Measurements from ENCODE around the gene TMEM222. TPM values are rescaled to one million over a fixed set of nuclear protein-coding genes. Genes with fewer than 3 reads are reported as not detected.

Gene TMEM222
- total RNA-seq, 1 experiment from 2014 or later = 38.3 TPM

GRCh38 chr1:27365372-27366112 lies 43.6 kb downstream of the TMEM222 start:
- POLR2A ChIA-PET = interaction anchor here (0.6 to 4.1 kb wide), 26 partner anchors 11 to 465 kb away, joined by 3 to 78 read pairs (median 4); partner anchors contain the start of genes AHDC1, CD164L2, FAM76A and GPR3
- intact Hi-C loops (cut with micrococcal nuclease) = loop anchor here (1.0 to 2.0 kb wide), 2 partner anchors 22 to 23 kb away; no protein-coding TSS in a partner anchor
- no TSS peak for BruUV-seq (replicated peaks)

GRCh38 chr1:27366113-27366410 lies 44.1 kb downstream of the TMEM222 start:
- DNase-seq (ENCODE audit: unreplicated experiment) = no peak
- peaks cover 12% of the 10 kb centered on the region for H3K4me1 Mint-ChIP-seq (ENCODE audit: insufficient read depth, unreplicated experiment)
- peaks cover 19% of the 10 kb centered on the region for H3K36me3 Mint-ChIP-seq (ENCODE audit: insufficient read depth, unreplicated experiment)
- no peaks in the 10 kb centered on the region for H3K27me3 Mint-ChIP-seq (ENCODE audit: insufficient read depth, unreplicated experiment)
- no peaks in the 10 kb centered on the region for H3K9me3 Mint-ChIP-seq (ENCODE audit: unreplicated experiment)
- no TSS peak for BruUV-seq (replicated peaks)
- H3K4me3 Mint-ChIP-seq (ENCODE audit: unreplicated experiment) = peak overlapping the region; percentile 85
- POLR2A ChIA-PET = interaction anchor here (0.6 to 4.1 kb wide), 21 partner anchors 12 to 372 kb away, joined by 3 to 78 read pairs (median 5); partner anchors contain the start of genes AHDC1, CD164L2, FAM76A and SLC9A1
- intact Hi-C loops (cut with micrococcal nuclease) = loop anchor here (1.0 to 2.0 kb wide), 2 partner anchors 23 kb away; no protein-coding TSS in a partner anchor
- TF ChIP-seq, protein P1, sequence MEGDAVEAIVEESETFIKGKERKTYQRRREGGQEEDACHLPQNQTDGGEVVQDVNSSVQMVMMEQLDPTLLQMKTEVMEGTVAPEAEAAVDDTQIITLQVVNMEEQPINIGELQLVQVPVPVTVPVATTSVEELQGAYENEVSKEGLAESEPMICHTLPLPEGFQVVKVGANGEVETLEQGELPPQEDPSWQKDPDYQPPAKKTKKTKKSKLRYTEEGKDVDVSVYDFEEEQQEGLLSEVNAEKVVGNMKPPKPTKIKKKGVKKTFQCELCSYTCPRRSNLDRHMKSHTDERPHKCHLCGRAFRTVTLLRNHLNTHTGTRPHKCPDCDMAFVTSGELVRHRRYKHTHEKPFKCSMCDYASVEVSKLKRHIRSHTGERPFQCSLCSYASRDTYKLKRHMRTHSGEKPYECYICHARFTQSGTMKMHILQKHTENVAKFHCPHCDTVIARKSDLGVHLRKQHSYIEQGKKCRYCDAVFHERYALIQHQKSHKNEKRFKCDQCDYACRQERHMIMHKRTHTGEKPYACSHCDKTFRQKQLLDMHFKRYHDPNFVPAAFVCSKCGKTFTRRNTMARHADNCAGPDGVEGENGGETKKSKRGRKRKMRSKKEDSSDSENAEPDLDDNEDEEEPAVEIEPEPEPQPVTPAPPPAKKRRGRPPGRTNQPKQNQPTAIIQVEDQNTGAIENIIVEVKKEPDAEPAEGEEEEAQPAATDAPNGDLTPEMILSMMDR (IDR thresholded peaks at IDR 0.05; ENCODE audit: unreplicated experiment) = no peak
- CTCF ChIA-PET = interaction anchor here (1.0 to 4.8 kb wide), 15 partner anchors 9 to 149 kb away, joined by 3 to 31 read pairs (median 9); partner anchors contain the start of genes CD164L2 and GPR3
- peak overlapping the region; percentile 96 for H3K27ac Mint-ChIP-seq (ENCODE audit: low read depth, unreplicated experiment)

More at GRCh38 chr1:27365372-27366112, 43.6 kb downstream of the TMEM222 start:
- CTCF ChIA-PET = interaction anchor here (0.9 to 4.8 kb wide), 15 partner anchors 9 to 149 kb away, joined by 4 to 31 read pairs (median 6); partner anchors contain the start of gene GPR3
- Mint-ChIP-seq H3K27me3 (ENCODE audit: insufficient read depth, unreplicated experiment) (no peaks in the 10 kb centered on the region), H3K4me3 (ENCODE audit: unreplicated experiment) (peak overlapping the region; percentile 85), H3K9me3 (ENCODE audit: unreplicated experiment) (no peaks in the 10 kb centered on the region), H3K27ac (ENCODE audit: low read depth, unreplicated experiment) (peak overlapping the region; percentile 96), H3K36me3 (ENCODE audit: insufficient read depth, unreplicated experiment) (peaks cover 22% of the 10 kb centered on the region), H3K4me1 (ENCODE audit: insufficient read depth, unreplicated experiment) (peaks cover 12% of the 10 kb centered on the region)
- DNase-seq (ENCODE audit: unreplicated experiment) = peak; percentile 89
- TF ChIP-seq, protein P1 (IDR thresholded peaks at IDR 0.05; ENCODE audit: unreplicated experiment) = no peak

- Mint-ChIP-seq H3K27me3 (ENCODE audit: insufficient read depth, unreplicated experiment) (no peaks in the 10 kb centered on the region), H3K36me3 (ENCODE audit: insufficient read depth, unreplicated experiment) (peaks cover 15% of the 10 kb centered on the region), H3K4me3 (ENCODE audit: unreplicated experiment) (peak within 1 kb of the TSS; percentile 85), H3K9me3 (ENCODE audit: unreplicated experiment) (no peaks in the 10 kb centered on the region), H3K4me1 (ENCODE audit: insufficient read depth, unreplicated experiment) (peaks cover 12% of the 10 kb centered on the region), H3K27ac (ENCODE audit: low read depth, unreplicated experiment) (peak within 1 kb of the TSS; percentile 96)
- DNase-seq (ENCODE audit: unreplicated experiment) = peak; percentile 92
- ChIA-PET POLR2A (interaction anchor here (0.5 to 4.1 kb wide), 24 partner anchors 12 to 406 kb away, joined by 3 to 78 read pairs (median 4); partner anchors contain the start of genes CD164L2, FAM76A, IFI6 and STX12), CTCF (interaction anchor here (0.7 to 4.8 kb wide), 20 partner anchors 9 to 480 kb away, joined by 3 to 31 read pairs (median 5); partner anchors contain the start of genes CD164L2 and GPR3)
- TF ChIP-seq, protein P1 (IDR thresholded peaks at IDR 0.05; ENCODE audit: unreplicated experiment) = peak; percentile 4
- BruUV-seq (replicated peaks) = no TSS peak
- intact Hi-C loops (cut with micrococcal nuclease) = loop anchor here (1.0 to 2.0 kb wide), 2 partner anchors 22 to 23 kb away; no protein-coding TSS in a partner anchor
These were observed 44.6 kb downstream of the TMEM222 start, which contains the start of gene MAP3K6 for GRCh38 chr1:27366411-27367159. Gene MAP3K6 (minus strand): TSS chr1:27366961. CDS start chr1:27366597, 364 bp downstream.
